Vagina (tissue), 2 donors: ENCODE results near the gene BPI. TPM values are rescaled to one million over a fixed set of nuclear protein-coding genes. Genes with fewer than 3 reads are reported as not detected.

Source experiments
- DNase-seq, 2 donors: peaks; one replicate each; pipeline ENCODE4 v3.0.0-alpha.2; 2017; ENCODE audit errors: extremely low spot score in 2 of 2
- H3K27ac ChIP-seq: fragments of 200-600 bp; sonication (generic); one replicate; pipeline ENCODE4 v1.5.1; 2019
- H3K27me3 ChIP-seq: fragments of 200-600 bp; sonication (generic); one replicate; pipeline ENCODE4 v1.5.1; 2019
- H3K36me3 ChIP-seq, 2 donors: fragments of 200-600 bp; sonication (generic); one replicate each; pipeline ENCODE4 v1.5.1; 2017 to 2019
- H3K4me1 ChIP-seq: fragments of 200-600 bp; sonication (generic); one replicate; pipeline ENCODE4 v1.5.1; 2019
- H3K4me3 ChIP-seq, 2 donors: fragments of 200-600 bp; sonication (generic); 1 replicate in 1 of 2; 2 replicates in 1 of 2; pipeline ENCODE4 v1.5.1; 2016 to 2019
- H3K9me3 ChIP-seq: fragments of 200-600 bp; sonication (generic); one replicate; pipeline ENCODE4 v1.5.1; 2019
- POLR2A ChIP-seq, 2 donors: fragments of 450-650 bp; IDR thresholded peaks; one replicate each; pipeline ENCODE4 v1.6.1; 2017; ENCODE audit warnings: antibody characterized with exemption in 2 of 2, mild to moderate bottlenecking in 2 of 2, moderate library complexity in 2 of 2
- POLR2AphosphoS5 ChIP-seq, 2 donors: sonication (generic); formaldehyde crosslinking; IDR thresholded peaks; one replicate each; pipeline ENCODE4 v1.9.0; 2017; ENCODE audit warnings: antibody characterized with exemption in 2 of 2, mild to moderate bottlenecking in 2 of 2, low read depth in 1 of 2; ENCODE audit not compliant: insufficient read depth in 1 of 2
- intact Hi-C: fragments of 100-400 bp; cut with DNase I; formaldehyde crosslinking; loops from one replicate; pipeline ENCODE4 v1.15.1; 2023
- total RNA-seq: library from RNA; depleted of rRNA; stranded (reverse); fragments of >200 nt; gene quantifications from one replicate; pipeline ENCODE4 v1.2.3, GENCODE V29; 2016
- TF ChIP-seq, protein P1 (sequence below), 3 experiments: fragments of 450-650 bp in 2 of 3; fragments of 200-600 bp in 1 of 3; sonication (generic) in 1 of 3; IDR thresholded peaks; one replicate each; pipeline ENCODE4 v1.5.1; 2017 to 2019; ENCODE audit warnings: antibody characterized with exemption in 3 of 3, mild to moderate bottlenecking in 2 of 3, moderate library complexity in 2 of 3

Gene BPI
- total RNA-seq, 1 donor from 2014 or later, result not detected

DNA sequence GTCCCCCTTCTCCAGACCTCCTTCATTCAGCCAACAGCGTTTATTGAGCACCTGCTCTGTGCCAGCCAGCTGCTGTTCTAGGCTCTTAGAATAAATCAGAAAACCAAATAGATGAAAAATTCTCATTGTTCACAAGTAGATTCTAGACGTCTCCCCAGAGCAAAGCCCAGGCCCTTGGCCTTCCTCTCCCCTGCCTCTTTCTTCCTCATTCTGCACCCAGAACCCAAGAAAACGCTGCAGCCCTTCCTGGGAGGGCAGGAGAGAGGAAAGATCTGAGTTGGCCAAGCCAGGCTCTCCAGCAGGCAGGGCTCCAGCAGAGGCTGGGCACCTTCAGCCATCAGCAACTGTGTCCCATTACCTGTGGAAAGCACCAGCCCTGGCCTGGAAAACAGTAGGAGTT, 12.0 kb upstream of the BPI start:
- no peak for TF ChIP-seq POLR2AphosphoS5 (IDR thresholded peaks at IDR 0.05; ENCODE audit: insufficient read depth in 1 of 2, low read depth in 1 of 2)
- TF ChIP-seq, protein P1, sequence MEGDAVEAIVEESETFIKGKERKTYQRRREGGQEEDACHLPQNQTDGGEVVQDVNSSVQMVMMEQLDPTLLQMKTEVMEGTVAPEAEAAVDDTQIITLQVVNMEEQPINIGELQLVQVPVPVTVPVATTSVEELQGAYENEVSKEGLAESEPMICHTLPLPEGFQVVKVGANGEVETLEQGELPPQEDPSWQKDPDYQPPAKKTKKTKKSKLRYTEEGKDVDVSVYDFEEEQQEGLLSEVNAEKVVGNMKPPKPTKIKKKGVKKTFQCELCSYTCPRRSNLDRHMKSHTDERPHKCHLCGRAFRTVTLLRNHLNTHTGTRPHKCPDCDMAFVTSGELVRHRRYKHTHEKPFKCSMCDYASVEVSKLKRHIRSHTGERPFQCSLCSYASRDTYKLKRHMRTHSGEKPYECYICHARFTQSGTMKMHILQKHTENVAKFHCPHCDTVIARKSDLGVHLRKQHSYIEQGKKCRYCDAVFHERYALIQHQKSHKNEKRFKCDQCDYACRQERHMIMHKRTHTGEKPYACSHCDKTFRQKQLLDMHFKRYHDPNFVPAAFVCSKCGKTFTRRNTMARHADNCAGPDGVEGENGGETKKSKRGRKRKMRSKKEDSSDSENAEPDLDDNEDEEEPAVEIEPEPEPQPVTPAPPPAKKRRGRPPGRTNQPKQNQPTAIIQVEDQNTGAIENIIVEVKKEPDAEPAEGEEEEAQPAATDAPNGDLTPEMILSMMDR (IDR thresholded peaks at IDR 0.05), result no peak
- TF ChIP-seq POLR2A (IDR thresholded peaks at IDR 0.05), result no peak
- Histone ChIP-seq H3K27me3 (no peaks in the 10 kb centered on the region), H3K9me3 (no peaks in the 10 kb centered on the region), H3K4me3 (no peak overlapping the region), H3K27ac (no peak overlapping the region), H3K36me3 (no peaks in the 10 kb centered on the region), H3K4me1 (peaks cover 6% of the 10 kb centered on the region)
- intact Hi-C loops, result loop anchor here (10.0 kb wide), 1 partner anchor 47 kb away; no protein-coding TSS in a partner anchor
- DNase-seq, result no peak

DNA sequence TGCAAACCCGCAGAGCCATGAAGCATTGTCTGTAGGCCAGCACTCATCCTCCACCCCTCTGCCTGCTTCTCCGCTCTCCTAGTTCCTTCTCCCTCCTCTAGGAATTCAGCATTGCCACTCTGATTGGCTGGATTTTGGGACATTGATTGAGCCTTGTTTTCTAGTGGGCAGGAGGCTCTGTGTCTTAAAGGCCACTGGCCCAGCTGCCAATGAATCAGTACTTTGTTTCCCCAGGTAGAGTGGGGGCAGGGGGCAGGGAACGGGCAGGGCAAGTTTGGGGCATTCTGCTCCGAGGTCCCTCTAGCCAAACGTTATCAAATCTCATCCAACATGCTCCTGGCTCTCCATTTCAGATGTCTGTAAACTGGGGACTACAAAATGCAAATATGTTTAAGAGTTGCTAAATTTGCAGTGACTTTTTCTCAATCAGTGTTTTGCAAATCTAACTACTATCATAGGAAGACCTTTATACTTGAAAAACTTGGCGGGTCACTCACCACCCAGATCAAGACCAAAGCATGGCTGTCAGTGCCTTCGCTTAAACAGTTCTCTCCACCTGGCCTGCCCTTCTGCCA, 10.4 kb upstream of the BPI start:
- Histone ChIP-seq H3K36me3 (no peaks in the 10 kb centered on the region), H3K4me1 (peaks cover 12% of the 10 kb centered on the region), H3K27ac (no peak overlapping the region), H3K4me3 (no peak overlapping the region), H3K27me3 (no peaks in the 10 kb centered on the region), H3K9me3 (no peaks in the 10 kb centered on the region)
- no peak for DNase-seq
- intact Hi-C loops, result loop anchor here (10.0 kb wide), 1 partner anchor 49 kb away; no protein-coding TSS in a partner anchor
- TF ChIP-seq, protein P1 (IDR thresholded peaks at IDR 0.05), result no peak
- TF ChIP-seq POLR2AphosphoS5 (IDR thresholded peaks at IDR 0.05; ENCODE audit: insufficient read depth in 1 of 2, low read depth in 1 of 2) (no peak), POLR2A (IDR thresholded peaks at IDR 0.05) (no peak)

DNA sequence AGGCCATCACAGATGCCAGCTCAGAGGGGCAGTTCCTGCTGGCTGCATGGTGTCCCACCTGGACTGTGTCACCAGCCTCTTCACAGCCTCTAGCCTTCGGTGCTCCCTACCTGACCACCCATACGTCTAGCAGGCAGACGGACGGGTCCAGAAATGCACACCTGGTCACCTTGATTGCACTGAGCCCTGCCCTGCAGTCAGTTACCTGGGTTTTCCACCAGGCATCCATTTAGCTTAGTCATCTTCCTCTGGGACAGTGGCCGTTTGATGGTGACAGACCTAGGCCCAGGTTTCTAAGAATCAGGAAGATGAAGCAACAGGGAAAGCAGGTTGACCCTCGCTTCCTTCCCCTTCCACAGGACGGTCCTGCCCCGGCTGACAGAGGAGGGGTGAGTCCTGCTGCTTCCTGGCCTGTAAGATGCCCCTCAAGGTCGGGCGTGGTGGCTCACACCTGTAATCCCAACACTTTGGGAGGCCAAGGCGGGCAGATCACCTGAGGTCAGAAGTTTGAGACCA, 9.8 kb upstream of the BPI start:
- no peaks in the 10 kb centered on the region for H3K9me3 ChIP-seq
- peaks cover 17% of the 10 kb centered on the region for H3K4me1 ChIP-seq
- DNase-seq, result no peak
- TF ChIP-seq POLR2A (IDR thresholded peaks at IDR 0.05) (no peak), POLR2AphosphoS5 (IDR thresholded peaks at IDR 0.05; ENCODE audit: insufficient read depth in 1 of 2, low read depth in 1 of 2) (no peak)
- TF ChIP-seq, protein P1 (IDR thresholded peaks at IDR 0.05), result no peak
- no peaks in the 10 kb centered on the region for H3K36me3 ChIP-seq
- H3K27me3 ChIP-seq, result no peaks in the 10 kb centered on the region
- no peak overlapping the region for H3K4me3 ChIP-seq
- intact Hi-C loops, result loop anchor here (10.0 kb wide), 1 partner anchor 49 kb away; no protein-coding TSS in a partner anchor
- H3K27ac ChIP-seq, result no peak overlapping the region

DNA sequence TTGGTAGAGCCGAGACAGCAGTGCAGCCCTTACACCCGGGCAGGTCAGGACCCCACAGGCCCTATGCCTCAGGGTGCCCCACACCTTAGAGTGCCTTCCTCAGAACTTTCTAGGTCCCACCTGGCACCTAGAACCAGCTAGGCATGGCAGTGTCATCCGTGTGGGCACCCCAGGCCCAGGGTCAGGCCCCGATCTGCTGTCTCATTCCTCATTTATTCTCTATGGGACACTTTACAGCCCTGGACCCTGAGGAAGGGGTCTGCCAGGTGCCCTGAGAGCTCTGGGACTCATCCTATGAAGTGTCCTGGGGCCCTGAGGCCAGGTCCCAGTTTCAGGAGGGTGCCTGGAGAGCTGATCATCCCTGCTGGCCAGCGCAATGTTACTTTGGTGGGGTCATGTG, 8.1 kb upstream of the BPI start:
- Histone ChIP-seq H3K27ac (no peak overlapping the region), H3K9me3 (no peaks in the 10 kb centered on the region), H3K4me3 (no peak overlapping the region), H3K4me1 (peaks cover 30% of the 10 kb centered on the region), H3K36me3 (no peaks in the 10 kb centered on the region), H3K27me3 (no peaks in the 10 kb centered on the region)
- intact Hi-C loops, result loop anchor here (10.0 kb wide), 1 partner anchor 51 kb away; no protein-coding TSS in a partner anchor
- no peak for DNase-seq
- no peak for TF ChIP-seq POLR2A (IDR thresholded peaks at IDR 0.05)
- TF ChIP-seq POLR2AphosphoS5 (IDR thresholded peaks at IDR 0.05; ENCODE audit: insufficient read depth in 1 of 2, low read depth in 1 of 2), result no peak
- TF ChIP-seq, protein P1 (IDR thresholded peaks at IDR 0.05), result no peak

DNA sequence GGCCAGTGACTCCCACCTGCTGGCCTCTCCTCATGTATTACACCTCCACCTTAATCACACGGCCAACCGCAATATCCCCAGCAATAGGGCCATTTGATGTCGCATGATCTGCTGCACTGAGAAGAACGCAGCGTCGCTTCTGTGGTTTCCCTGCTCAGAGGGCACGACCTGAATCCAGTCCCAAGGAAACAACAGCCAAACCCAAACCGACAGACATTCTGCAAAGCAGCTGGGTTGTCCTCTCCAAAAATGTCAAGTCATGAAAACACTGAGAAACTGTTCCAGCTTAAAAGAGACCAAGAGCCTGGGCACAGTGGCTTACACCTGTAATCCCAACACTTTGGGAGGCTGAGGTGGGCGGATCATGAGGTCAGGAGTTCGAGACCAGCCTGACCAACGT, 7.5 kb upstream of the BPI start:
- TF ChIP-seq, protein P1 (IDR thresholded peaks at IDR 0.05), result no peak
- TF ChIP-seq POLR2AphosphoS5 (IDR thresholded peaks at IDR 0.05; ENCODE audit: insufficient read depth in 1 of 2, low read depth in 1 of 2) (no peak), POLR2A (IDR thresholded peaks at IDR 0.05) (no peak)

More for the DNA sequence above, 7.5 kb upstream of the BPI start:
- no peak overlapping the region for H3K4me3 ChIP-seq
- H3K4me1 ChIP-seq, result peaks cover 25% of the 10 kb centered on the region
- no peak overlapping the region for H3K27ac ChIP-seq
- intact Hi-C loops, result loop anchor here (10.0 kb wide), 1 partner anchor 52 kb away; no protein-coding TSS in a partner anchor
- no peaks in the 10 kb centered on the region for H3K9me3 ChIP-seq
- no peaks in the 10 kb centered on the region for H3K36me3 ChIP-seq
- H3K27me3 ChIP-seq, result no peaks in the 10 kb centered on the region
- no peak for DNase-seq
